Right atrium auricular region (tissue), 2 donors: ENCODE results near the gene DUSP8. TPM values are rescaled to one million over a fixed set of nuclear protein-coding genes. Genes with fewer than 3 reads are reported as not detected.

Source experiments
- DNase-seq: peaks from one replicate; pipeline ENCODE4 v3.0.0-alpha.2; 2019; ENCODE audit warnings: low spot score
- H3K27ac ChIP-seq, 2 donors: fragments of 200-600 bp; sonication (generic); 1 replicate in 1 of 2; 2 replicates in 1 of 2; pipeline ENCODE4 v1.5.1; 2016 to 2019
- H3K27me3 ChIP-seq, 2 donors: fragments of 200-600 bp; sonication (generic); one replicate each; pipeline versions ENCODE4 v1.5.1 to v1.6.0; 2017 to 2019
- H3K36me3 ChIP-seq: fragments of 200-600 bp; sonication (generic); one replicate; pipeline ENCODE4 v1.5.1; 2016
- H3K4me1 ChIP-seq, 2 donors: fragments of 200-600 bp; sonication (generic); one replicate each; pipeline versions ENCODE4 v1.5.1 to v1.6.0; 2017 to 2019
- H3K4me3 ChIP-seq, 2 donors: fragments of 200-600 bp; sonication (generic); 1 replicate in 1 of 2; 2 replicates in 1 of 2; pipeline ENCODE4 v1.5.1; 2017 to 2019; ENCODE audit warnings: mild to moderate bottlenecking in 1 of 2, moderate library complexity in 1 of 2
- H3K9me3 ChIP-seq, 2 donors: fragments of 200-600 bp; sonication (generic); one replicate each; pipeline ENCODE4 v1.5.1; 2019
- CTCF ChIP-seq, 2 donors: fragments of 200-600 bp; sonication (generic); IDR thresholded peaks; one replicate each; pipeline ENCODE4 v1.5.1; 2019; ENCODE audit warnings: antibody characterized with exemption in 2 of 2
- total RNA-seq, 2 donors: library from RNA; depleted of rRNA; stranded (reverse); fragments of >200 nt; gene quantifications; one replicate each; pipeline ENCODE4 v1.1.0, GENCODE V29; 2016

The DUSP8 gene
- total RNA-seq, 2 donors from 2014 or later, result 4.4 to 24.5 TPM

- Histone ChIP-seq H3K4me3 (no peak overlapping the region), H3K4me1 (peaks cover 0 to 43% of the 10 kb centered on the region in 2 donors), H3K27ac (peak overlapping the region; percentile 92 to 99), H3K36me3 (peaks cover 43% of the 10 kb centered on the region), H3K9me3 (no peaks in the 10 kb centered on the region), H3K27me3 (no peaks in the 10 kb centered on the region)
- no peak for TF ChIP-seq CTCF (IDR thresholded peaks at IDR 0.05)
- no peak for DNase-seq
Observed at GRCh38 chr11:1557051-1557884, 14.8 kb downstream of the DUSP8 start.

GRCh38 chr11:1556278-1556902, 15.7 kb downstream of the DUSP8 start:
- Histone ChIP-seq H3K9me3 (no peaks in the 10 kb centered on the region), H3K27ac (no peak overlapping the region), H3K4me1 (peaks cover 0 to 45% of the 10 kb centered on the region in 2 donors), H3K4me3 (no peak overlapping the region), H3K27me3 (no peaks in the 10 kb centered on the region), H3K36me3 (peaks cover 35% of the 10 kb centered on the region)
- no peak for DNase-seq
- TF ChIP-seq CTCF (IDR thresholded peaks at IDR 0.05), result no peak

- peaks cover 0 to 45% of the 10 kb centered on the region in 2 donors for H3K4me1 ChIP-seq
- DNase-seq, result no peak
Observed at GRCh38 chr11:1555713-1556153, 16.3 kb downstream of the DUSP8 start.

GRCh38 chr11:1554981-1555712, 16.9 kb downstream of the DUSP8 start:
- Histone ChIP-seq H3K4me1 (peaks cover 0 to 39% of the 10 kb centered on the region in 2 donors), H3K27ac (no peak overlapping the region)
- no peak for TF ChIP-seq CTCF (IDR thresholded peaks at IDR 0.05)

More at GRCh38 chr11:1555713-1556153, 16.3 kb downstream of the DUSP8 start:
- Histone ChIP-seq H3K4me3 (no peak overlapping the region), H3K27ac (no peak overlapping the region), H3K36me3 (peaks cover 29% of the 10 kb centered on the region), H3K9me3 (no peaks in the 10 kb centered on the region), H3K27me3 (no peaks in the 10 kb centered on the region)
- no peak for TF ChIP-seq CTCF (IDR thresholded peaks at IDR 0.05)

GRCh38 chr11:1553808-1554594, 18.1 kb downstream of the DUSP8 start:
- H3K4me1 ChIP-seq, result peaks cover 0 to 33% of the 10 kb centered on the region in 2 donors
- H3K4me3 ChIP-seq, result no peak overlapping the region
- no peak for DNase-seq
- TF ChIP-seq CTCF (IDR thresholded peaks at IDR 0.05), result no peak
- no peak overlapping the region for H3K27ac ChIP-seq
- no peaks in the 10 kb centered on the region for H3K9me3 ChIP-seq
- H3K27me3 ChIP-seq, result no peaks in the 10 kb centered on the region
- peaks cover 23% of the 10 kb centered on the region for H3K36me3 ChIP-seq

More at GRCh38 chr11:1554981-1555712, 16.9 kb downstream of the DUSP8 start:
- no peak for DNase-seq
- Histone ChIP-seq H3K9me3 (no peaks in the 10 kb centered on the region), H3K27me3 (no peaks in the 10 kb centered on the region), H3K36me3 (peaks cover 23% of the 10 kb centered on the region), H3K4me3 (no peak overlapping the region)
